ENCODE results near the gene PON3. TPM values are rescaled to one million over a fixed set of nuclear protein-coding genes. Genes with fewer than 3 reads are reported as not detected.

PON3 gene
- polyA plus RNA-seq, 1 donor (not counting 4 experiments of a cell fraction or from before 2014, with no cell fraction given) = 0.85 TPM

- dilution Hi-C loops (cut with MboI; ENCODE audit: extremely low pct_ligation_motif_present, low sequenced_read_pairs) = no loop called here
- no peak overlapping the region for H2AFZ ChIP-seq (ENCODE audit: control insufficient read depth, low read length)
- no peak overlapping the region for H3K27ac ChIP-seq (ENCODE audit: control insufficient read depth, insufficient read depth, low read length)
- peaks cover 8% of the 10 kb centered on the region for H3K27me3 ChIP-seq (ENCODE audit: control insufficient read depth, extremely low read depth, insufficient read depth, low read length)
- no peaks in the 10 kb centered on the region for H3K9me1 ChIP-seq (ENCODE audit: control insufficient read depth, extremely low read depth, insufficient read depth, low read length)
- H3K79me2 ChIP-seq (ENCODE audit: control insufficient read depth, insufficient read depth, low read length) = no peaks in the 10 kb centered on the region
- no peak overlapping the region for H3K4me2 ChIP-seq (ENCODE audit: control insufficient read depth, extremely low read depth, insufficient read depth, low read depth, low read length)
- no peak for FAIRE-seq
- H4K20me1 ChIP-seq (ENCODE audit: control insufficient read depth, extremely low read depth, insufficient read depth, low read length) = no peaks in the 10 kb centered on the region
- no peak overlapping the region for H3K4me3 ChIP-seq (ENCODE audit: control insufficient read depth in 2 of 3, extremely low read depth in 1 of 3, insufficient read depth in 2 of 3, low read depth in 1 of 3, low read length in 3 of 3)
- no peaks in the 10 kb centered on the region for H3K9me3 ChIP-seq (ENCODE audit: control insufficient read depth, low read depth, low read length)
- no peaks in the 10 kb centered on the region for H3K36me3 ChIP-seq (ENCODE audit: control insufficient read depth in 2 of 2, extremely low read depth in 1 of 2, insufficient read depth in 2 of 2, low read length in 2 of 2)
- no peak for TF ChIP-seq CTCF (optimal IDR thresholded peaks at IDR 0.05 in 1 of 3, IDR thresholded peaks at IDR 0.05 in 1 of 3, conservative IDR thresholded peaks at IDR 0.05 in 1 of 3; ENCODE audit: extremely low read depth in 1 of 3, insufficient read depth in 2 of 3, low read length in 3 of 3)
- no peak for TF ChIP-seq EZH2 (IDR thresholded peaks at IDR 0.05; ENCODE audit: low read length)
- no peak for DNase-seq (ENCODE audit: low read depth, low spot score)
- H3K9ac ChIP-seq (ENCODE audit: control insufficient read depth, extremely low read depth, insufficient read depth, low read length) = no peak overlapping the region
- no peaks in the 10 kb centered on the region for H3K4me1 ChIP-seq (ENCODE audit: control insufficient read depth, extremely low read depth, insufficient read depth, low read length)
Measured at GRCh38 chr7:95319570-95319969, 76.6 kb downstream of the PON3 start.

- DNase-seq (ENCODE audit: low read depth, low spot score) = no peak
- Histone ChIP-seq H3K9ac (ENCODE audit: control insufficient read depth, extremely low read depth, insufficient read depth, low read length) (no peak overlapping the region), H3K27ac (ENCODE audit: control insufficient read depth, insufficient read depth, low read length) (no peak overlapping the region), H3K36me3 (ENCODE audit: control insufficient read depth in 2 of 2, extremely low read depth in 1 of 2, insufficient read depth in 2 of 2, low read length in 2 of 2) (no peaks in the 10 kb centered on the region), H3K4me2 (ENCODE audit: control insufficient read depth, extremely low read depth, insufficient read depth, low read depth, low read length) (no peak overlapping the region), H3K4me3 (ENCODE audit: control insufficient read depth in 2 of 3, extremely low read depth in 1 of 3, insufficient read depth in 2 of 3, low read depth in 1 of 3, low read length in 3 of 3) (no peak overlapping the region), H3K9me3 (ENCODE audit: control insufficient read depth, low read depth, low read length) (no peaks in the 10 kb centered on the region), H2AFZ (ENCODE audit: control insufficient read depth, low read length) (no peak overlapping the region), H3K79me2 (ENCODE audit: control insufficient read depth, insufficient read depth, low read length) (no peaks in the 10 kb centered on the region), H3K9me1 (ENCODE audit: control insufficient read depth, extremely low read depth, insufficient read depth, low read length) (no peaks in the 10 kb centered on the region), H3K27me3 (ENCODE audit: control insufficient read depth, extremely low read depth, insufficient read depth, low read length) (no peaks in the 10 kb centered on the region), H3K4me1 (ENCODE audit: control insufficient read depth, extremely low read depth, insufficient read depth, low read length) (no peaks in the 10 kb centered on the region), H4K20me1 (ENCODE audit: control insufficient read depth, extremely low read depth, insufficient read depth, low read length) (no peaks in the 10 kb centered on the region)
- FAIRE-seq = no peak
- dilution Hi-C loops (cut with MboI; ENCODE audit: extremely low pct_ligation_motif_present, low sequenced_read_pairs) = no loop called here
- TF ChIP-seq CTCF (optimal IDR thresholded peaks at IDR 0.05 in 1 of 3, IDR thresholded peaks at IDR 0.05 in 1 of 3, conservative IDR thresholded peaks at IDR 0.05 in 1 of 3; ENCODE audit: extremely low read depth in 1 of 3, insufficient read depth in 2 of 3, low read length in 3 of 3) (no peak), EZH2 (IDR thresholded peaks at IDR 0.05; ENCODE audit: low read length) (no peak)
Measured at GRCh38 chr7:95318501-95319100, 77.6 kb downstream of the PON3 start.
